ENCODE data around the gene LIME1.

The LIME1 gene

DNA sequence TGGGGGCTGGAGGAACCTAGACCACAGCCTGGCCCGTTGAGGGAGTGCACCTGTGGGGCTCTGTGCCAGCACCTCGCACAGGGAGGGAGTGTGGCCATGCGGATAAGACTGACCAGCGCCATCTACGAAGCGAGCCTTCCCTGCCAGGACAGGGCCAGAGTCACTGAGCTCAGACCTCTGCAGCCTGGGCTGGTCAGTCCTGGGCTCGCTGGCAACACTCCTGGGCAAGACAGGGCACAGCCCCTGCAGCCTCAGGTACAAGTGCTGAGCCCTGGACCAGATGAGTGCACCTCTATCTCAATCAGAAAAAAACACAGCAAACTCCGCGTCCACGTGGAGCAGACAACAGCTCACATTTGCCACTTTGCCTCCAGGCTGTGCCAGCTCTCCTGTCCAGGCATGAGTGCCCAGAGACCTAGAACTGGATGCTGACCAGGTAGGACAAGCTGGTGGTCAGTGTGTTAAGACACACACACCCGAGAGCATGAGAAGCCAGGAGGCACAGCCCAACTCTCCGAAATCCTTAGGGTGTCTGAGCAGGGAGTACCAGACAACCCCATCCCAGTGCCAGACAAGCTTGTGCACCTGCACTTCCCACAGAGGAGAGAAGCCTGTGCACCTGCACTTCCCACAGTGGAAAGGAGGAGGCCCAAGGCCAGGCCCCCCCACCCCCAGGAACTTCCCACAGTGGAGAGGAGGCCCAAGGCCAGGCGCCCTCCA lies 33.6 kb upstream of the LIME1 start:
- H3K4me1 Mint-ChIP-seq: peaks cover 56% of the 10 kb centered on the region
- no peak overlapping the region for H3K27ac Mint-ChIP-seq
- H3K9me3 Mint-ChIP-seq: no peaks in the 10 kb centered on the region
- DNase-seq (no peak), ATAC-seq (no peak)
- H3K27me3 Mint-ChIP-seq: no peaks in the 10 kb centered on the region
- H3K4me3 Mint-ChIP-seq: no peak overlapping the region

DNA sequence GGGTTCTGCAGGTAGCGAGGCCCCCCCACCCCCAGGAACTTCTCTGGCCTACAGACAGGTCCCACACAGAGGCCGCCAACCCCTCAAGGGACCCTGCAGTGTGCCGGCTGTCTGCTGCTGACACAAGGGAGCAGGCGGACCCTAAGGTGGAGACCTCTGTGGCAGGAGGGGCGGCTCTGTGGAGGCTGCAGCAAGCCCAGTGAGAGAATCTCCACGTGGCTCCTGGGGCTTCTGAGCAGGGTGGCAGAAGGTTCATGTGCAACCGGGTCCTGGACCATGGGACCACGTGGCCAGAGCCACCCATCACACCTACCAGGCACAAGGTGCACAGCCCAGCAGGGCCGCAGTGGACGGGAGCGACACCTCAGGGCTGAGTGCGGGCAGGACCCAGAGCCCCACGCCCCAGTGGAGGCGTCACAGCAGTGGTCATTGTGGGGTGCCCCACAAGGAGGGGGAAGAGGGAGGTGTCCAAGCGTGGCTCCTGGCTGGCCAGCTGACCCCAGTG lies 32.9 kb upstream of the LIME1 start:
- ATAC-seq (no peak), DNase-seq (no peak)
- H3K4me1 Mint-ChIP-seq: peaks cover 55% of the 10 kb centered on the region
- H3K27ac Mint-ChIP-seq: peak overlapping the region in 1 of 2 donors; percentile 67
- no peaks in the 10 kb centered on the region for H3K9me3 Mint-ChIP-seq
- no peaks in the 10 kb centered on the region for H3K27me3 Mint-ChIP-seq
- no peak overlapping the region for H3K4me3 Mint-ChIP-seq

GRCh38 chr20:63703976-63704748 lies 32.3 kb upstream of the LIME1 start:
- no peaks in the 10 kb centered on the region for H3K9me3 Mint-ChIP-seq
- no peak for DNase-seq
- no peak for ATAC-seq
- peak overlapping the region in 1 of 2 donors; percentile 67 for H3K27ac Mint-ChIP-seq
- H3K27me3 Mint-ChIP-seq: no peaks in the 10 kb centered on the region
- H3K4me1 Mint-ChIP-seq: peaks cover 55% of the 10 kb centered on the region
- H3K4me3 Mint-ChIP-seq: no peak overlapping the region

- H3K27me3 Mint-ChIP-seq: no peaks in the 10 kb centered on the region
- no peaks in the 10 kb centered on the region for H3K9me3 Mint-ChIP-seq
- H3K27ac Mint-ChIP-seq: no peak overlapping the region
- DNase-seq (no peak), ATAC-seq (no peak)
- peaks cover 55% of the 10 kb centered on the region for H3K4me1 Mint-ChIP-seq
- no peak overlapping the region for H3K4me3 Mint-ChIP-seq
Measured at GRCh38 chr20:63704749-63705117, 31.7 kb upstream of the LIME1 start.

GRCh38 chr20:63705232-63706026 lies 31.0 kb upstream of the LIME1 start:
- Mint-ChIP-seq H3K4me1 (peaks cover 53% of the 10 kb centered on the region), H3K27ac (peak overlapping the region in 1 of 2 donors; percentile 4), H3K9me3 (no peaks in the 10 kb centered on the region), H3K27me3 (no peaks in the 10 kb centered on the region), H3K4me3 (peak overlapping the region in 1 of 2 donors; percentile 46)
- DNase-seq (no peak), ATAC-seq (no peak)

GRCh38 chr20:63706027-63706695 lies 30.3 kb upstream of the LIME1 start:
- peaks cover 56% of the 10 kb centered on the region for H3K4me1 Mint-ChIP-seq
- H3K27ac Mint-ChIP-seq: peak overlapping the region; percentile 83 to 87
- H3K4me3 Mint-ChIP-seq: peak overlapping the region; percentile 89 to 94
- H3K9me3 Mint-ChIP-seq: no peaks in the 10 kb centered on the region
- ATAC-seq: no peak
- DNase-seq: no peak
- H3K27me3 Mint-ChIP-seq: no peaks in the 10 kb centered on the region

DNA sequence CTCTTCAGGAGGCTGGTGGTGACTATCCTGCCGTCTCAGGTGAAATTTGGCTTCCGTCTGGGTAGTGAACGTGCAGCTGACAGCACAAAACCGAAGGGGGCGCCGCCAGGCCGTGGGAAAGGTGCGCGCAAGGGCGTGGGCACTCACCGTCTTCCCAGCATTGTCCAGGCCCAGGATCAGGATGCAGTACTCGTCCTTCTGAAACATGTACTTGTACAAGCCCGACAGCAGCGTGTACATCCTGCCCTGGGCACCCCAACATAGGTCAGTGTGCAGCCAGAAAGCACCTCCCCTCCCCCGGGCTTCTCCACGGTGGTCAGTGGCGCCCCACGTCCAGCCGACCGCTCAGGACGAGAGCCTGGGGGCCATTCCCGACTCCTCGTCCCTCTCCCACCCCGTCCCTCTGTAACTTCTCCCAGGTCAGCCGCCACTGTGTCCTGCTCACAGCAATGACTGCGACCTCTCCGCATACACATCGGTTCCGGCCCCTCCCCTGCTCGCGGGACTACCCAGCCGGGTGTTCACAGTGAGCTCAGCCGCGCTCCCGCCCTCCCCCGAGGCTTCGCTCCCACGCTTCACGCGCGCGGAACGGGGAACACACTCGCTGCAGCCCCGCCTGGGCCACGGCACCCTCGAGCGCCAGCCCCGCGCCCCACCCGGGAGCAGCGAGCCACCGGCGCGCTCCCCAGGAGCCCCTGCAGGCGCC lies 29.5 kb upstream of the LIME1 start:
- peak; percentile 65 for ATAC-seq
- peak; percentile 60 to 63 for DNase-seq
- peaks cover 63% of the 10 kb centered on the region for H3K4me1 Mint-ChIP-seq
- no peaks in the 10 kb centered on the region for H3K9me3 Mint-ChIP-seq
- no peaks in the 10 kb centered on the region for H3K27me3 Mint-ChIP-seq
- H3K4me3 Mint-ChIP-seq: peak overlapping the region; percentile 89 to 94
- H3K27ac Mint-ChIP-seq: peak overlapping the region; percentile 83 to 87

DNA sequence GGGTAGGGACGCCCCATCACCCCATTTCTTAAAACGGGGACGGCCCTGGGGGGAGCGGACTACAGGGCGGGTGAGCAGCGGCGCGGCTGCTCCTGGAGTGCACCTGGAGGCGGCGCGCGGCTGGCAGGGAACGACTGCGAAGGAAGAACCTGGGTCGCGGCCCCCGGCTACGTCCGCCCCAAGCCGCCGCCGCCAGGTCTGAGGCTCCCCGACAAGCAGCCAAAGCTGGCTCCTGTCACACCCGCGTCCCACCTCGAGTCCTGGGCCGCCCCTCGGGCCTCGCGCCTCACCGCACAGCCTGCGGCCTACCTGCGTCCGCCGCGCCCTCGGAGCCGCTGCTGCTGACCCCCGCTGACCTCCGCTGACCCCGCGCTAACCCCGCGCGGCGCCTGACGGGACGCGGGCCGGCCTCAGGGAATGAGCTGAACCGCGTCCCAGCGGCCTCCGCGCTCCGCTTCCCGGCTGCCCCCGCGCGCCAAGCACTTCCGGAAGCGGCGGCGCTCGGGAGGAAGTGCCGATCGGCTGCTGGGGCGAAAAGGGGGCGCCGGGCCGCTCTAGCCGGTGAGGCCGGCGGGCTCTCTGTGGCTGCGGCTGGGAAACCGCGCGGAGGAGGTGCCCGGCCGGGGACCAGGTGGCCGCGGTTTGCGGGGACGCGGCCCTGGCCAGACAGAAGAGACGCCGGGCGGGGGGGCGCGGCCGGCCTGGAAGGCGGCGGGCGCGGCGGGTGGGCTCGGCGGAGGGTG lies 28.7 kb upstream of the LIME1 start, which contains the start of the genes ARFRP1 and ZGPAT:
Gene ARFRP1 (minus strand): TSS at position 419 of the 743 bp plus-strand sequence. CDS start 885 bp downstream, outside the sequence.
Gene ZGPAT (plus strand): TSS at position 482 of the 743 bp plus-strand sequence. CDS start 542 bp downstream, outside the sequence.
- Mint-ChIP-seq H3K9me3 (peaks cover 0 to 6% of the 10 kb centered on the region in 2 donors), H3K27me3 (no peaks in the 10 kb centered on the region), H3K4me3 (peak within 1 kb of the TSS; percentile 90 to 94), H3K27ac (peak within 1 kb of the TSS; percentile 87 to 88), H3K4me1 (peaks cover 70% of the 10 kb centered on the region)
- ATAC-seq (peak; percentile 91), DNase-seq (peak; percentile 82 to 90)

DNA sequence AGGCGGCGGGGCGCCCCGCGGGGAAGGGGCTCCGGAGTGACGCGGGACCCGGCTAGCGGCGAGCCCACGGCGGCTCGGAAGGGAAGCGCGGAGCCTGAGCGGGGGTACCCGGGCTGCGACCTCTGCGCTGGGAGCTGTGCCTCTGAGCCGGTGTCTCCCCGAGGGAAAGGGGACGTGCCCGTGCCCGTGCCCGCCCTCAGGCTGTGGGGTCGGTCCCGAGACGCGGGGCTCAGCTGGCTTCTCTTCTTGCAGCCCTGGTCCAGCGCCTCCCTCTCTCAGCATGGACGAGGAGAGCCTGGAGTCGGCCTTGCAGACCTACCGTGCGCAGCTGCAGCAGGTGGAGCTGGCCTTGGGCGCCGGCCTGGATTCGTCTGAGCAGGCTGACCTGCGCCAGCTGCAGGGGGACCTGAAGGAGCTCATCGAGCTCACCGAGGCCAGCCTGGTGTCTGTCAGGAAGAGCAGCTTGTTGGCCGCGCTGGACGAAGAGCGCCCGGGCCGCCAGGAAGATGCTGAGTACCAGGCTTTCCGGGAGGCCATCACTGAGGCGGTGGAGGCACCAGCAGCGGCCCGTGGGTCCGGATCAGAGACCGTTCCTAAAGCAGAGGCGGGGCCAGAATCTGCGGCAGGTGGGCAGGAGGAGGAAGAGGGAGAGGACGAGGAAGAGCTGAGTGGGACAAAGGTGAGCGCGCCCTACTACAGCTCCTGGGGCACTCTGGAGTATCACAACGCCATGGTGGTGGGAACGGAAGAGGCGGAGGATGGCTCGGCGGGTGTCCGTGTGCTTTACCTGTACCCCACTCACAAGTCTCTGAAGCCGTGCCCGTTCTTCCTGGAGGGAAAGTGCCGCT lies 27.9 kb upstream of the LIME1 start:
- Mint-ChIP-seq H3K27me3 (no peaks in the 10 kb centered on the region), H3K27ac (peak overlapping the region; percentile 64 to 88), H3K4me1 (peaks cover 70% of the 10 kb centered on the region), H3K9me3 (peaks cover 0 to 6% of the 10 kb centered on the region in 2 donors), H3K4me3 (peak overlapping the region; percentile 89 to 90)
- DNase-seq (peak in 1 of 2 donors; percentile 15), ATAC-seq (peak; percentile 20)

DNA sequence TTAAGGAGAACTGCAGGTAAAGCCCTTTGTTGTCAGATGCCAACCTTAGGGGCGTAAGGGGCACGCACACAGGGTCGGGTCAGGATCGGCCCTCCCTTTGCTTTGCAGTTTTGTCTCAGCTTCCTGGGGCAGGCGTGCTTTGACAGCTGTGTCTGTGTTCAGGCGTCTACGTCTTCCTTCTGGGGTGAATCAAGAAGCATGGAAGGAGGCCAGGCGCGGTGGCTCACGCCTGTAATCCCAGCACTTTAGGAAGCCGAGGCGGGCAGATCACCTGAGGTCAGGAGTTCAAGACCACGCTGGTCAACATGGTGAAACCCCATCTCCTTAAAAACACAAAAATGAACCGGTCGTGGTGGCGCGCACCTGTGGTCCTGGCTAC lies 27.3 kb upstream of the LIME1 start:
- peaks cover 0 to 6% of the 10 kb centered on the region in 2 donors for H3K9me3 Mint-ChIP-seq
- no peak overlapping the region for H3K27ac Mint-ChIP-seq
- H3K4me1 Mint-ChIP-seq: peaks cover 65% of the 10 kb centered on the region
- H3K27me3 Mint-ChIP-seq: no peaks in the 10 kb centered on the region
- no peak for ATAC-seq
- DNase-seq: no peak
- H3K4me3 Mint-ChIP-seq: peak overlapping the region; percentile 89 to 90

- no peak for ATAC-seq
- Mint-ChIP-seq H3K27me3 (no peaks in the 10 kb centered on the region), H3K4me1 (peaks cover 57% of the 10 kb centered on the region), H3K9me3 (peaks cover 6 to 10% of the 10 kb centered on the region in 2 donors), H3K4me3 (peak overlapping the region in 1 of 2 donors; percentile 48), H3K27ac (peak overlapping the region in 1 of 2 donors; percentile 19)
- DNase-seq: no peak
Measured at GRCh38 chr20:63711085-63711645, 25.3 kb upstream of the LIME1 start.

- H3K9me3 Mint-ChIP-seq: peaks cover 6 to 12% of the 10 kb centered on the region in 2 donors
- DNase-seq: no peak
- no peak overlapping the region for H3K27ac Mint-ChIP-seq
- ATAC-seq: no peak
- peaks cover 59% of the 10 kb centered on the region for H3K4me1 Mint-ChIP-seq
- H3K4me3 Mint-ChIP-seq: no peak overlapping the region
- H3K27me3 Mint-ChIP-seq: no peaks in the 10 kb centered on the region
Measured at GRCh38 chr20:63712191-63712590, 24.3 kb upstream of the LIME1 start.

DNA sequence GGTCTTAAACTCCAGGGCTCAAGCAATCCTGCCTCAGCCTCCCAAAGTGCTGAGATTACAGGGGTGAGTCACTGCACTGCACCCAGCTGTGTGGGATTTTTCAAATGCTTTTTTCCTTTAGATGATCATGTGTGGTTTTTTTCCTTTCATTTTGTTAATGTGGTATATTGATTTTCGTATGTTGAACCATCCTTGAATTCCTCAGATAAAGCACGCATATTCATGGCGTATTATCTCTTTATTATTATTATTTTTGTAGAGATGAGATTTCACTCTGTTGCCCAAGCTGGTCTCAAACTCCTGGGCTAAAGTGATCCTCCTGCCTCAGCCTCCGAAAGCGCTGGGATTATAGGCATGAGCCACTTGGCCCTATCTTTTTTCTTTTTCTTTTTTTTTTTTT lies 21.6 kb upstream of the LIME1 start:
- no peak overlapping the region for H3K4me3 Mint-ChIP-seq
- H3K27ac Mint-ChIP-seq: no peak overlapping the region
- peaks cover 50% of the 10 kb centered on the region for H3K4me1 Mint-ChIP-seq
- H3K27me3 Mint-ChIP-seq: no peaks in the 10 kb centered on the region
- no peak for DNase-seq
- H3K9me3 Mint-ChIP-seq: peaks cover 13 to 20% of the 10 kb centered on the region in 2 donors
- ATAC-seq: no peak
